Heart left ventricle (tissue), 13 donors: ENCODE results near the gene FCHSD2.

Experiments
- POLR2A ChIP-seq, 2 donors: fragments of 450-650 bp; IDR thresholded peaks; one replicate each; pipeline ENCODE4 v1.6.1; 2017; ENCODE audit warnings: antibody characterized with exemption in 2 of 2, mild to moderate bottlenecking in 2 of 2, moderate library complexity in 2 of 2
- TF ChIP-seq, protein P1 (sequence below), 12 donors: fragments of 200-600 bp; sonication (generic) in 4 of 12; IDR thresholded peaks; one replicate each; pipeline versions ENCODE4 v1.5.0 to v1.8.0; 2018 to 2022; ENCODE audit warnings: antibody characterized with exemption in 12 of 12, mild to moderate bottlenecking in 5 of 12
- donor health status: ischemic (EF 13 %, LVEDD 7.1; RV severe dilation, severe dysfunction).
- donor health status: DM: no; HTN: yes; CAD: no.
- donor health status: DM: no; HTN: no; CAD: no.
- donor health status: ischemic (EF 25% LVEDD 6.9; RV normal size, moderate dysfunction).
- donor health status: ischemic (EF 25% LVEDD 5.7; RV mildly dilated, moderate dysfunction).
- donor health status: ischemic (EF 35%, LVEDD 5.7; RV mildly dilated, moderate dysfunction).
- donor health status: nonischemic (EF 11% LVEDD 7.7; RV severe dilation, severe dysfunction).
- donor health status: DM: yes; HTN: yes; CAD: no.
- donor health status: PGD.
- donor health status: ischemic (EF 29% LVEDD 5.4; RV normal size, mild dysfunction).
- donor health status: nonischemic (EF 23%, LVEDD 6.1; RV moderate dilation, normal function).

DNA sequence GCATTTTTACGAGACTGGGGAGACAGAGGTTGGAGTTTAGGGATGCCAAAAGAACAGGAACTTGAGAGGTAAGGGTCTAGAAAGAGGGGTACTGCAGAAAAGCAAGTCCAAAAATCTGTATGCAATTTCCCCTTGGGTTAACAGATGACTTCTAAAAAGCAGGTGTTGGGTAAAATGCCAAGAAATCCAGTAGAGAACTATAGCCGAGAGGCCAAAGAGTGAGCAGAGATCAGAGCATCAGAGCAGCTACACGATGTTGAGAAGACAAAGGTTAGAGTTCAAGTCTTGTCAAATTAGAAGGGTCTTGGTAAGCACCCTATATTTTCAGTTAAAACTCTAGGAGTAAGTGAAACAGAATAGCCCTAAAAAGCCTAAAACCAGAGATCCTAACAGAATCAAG, 145.2 kb downstream of the FCHSD2 start:
- TF ChIP-seq, protein P1, sequence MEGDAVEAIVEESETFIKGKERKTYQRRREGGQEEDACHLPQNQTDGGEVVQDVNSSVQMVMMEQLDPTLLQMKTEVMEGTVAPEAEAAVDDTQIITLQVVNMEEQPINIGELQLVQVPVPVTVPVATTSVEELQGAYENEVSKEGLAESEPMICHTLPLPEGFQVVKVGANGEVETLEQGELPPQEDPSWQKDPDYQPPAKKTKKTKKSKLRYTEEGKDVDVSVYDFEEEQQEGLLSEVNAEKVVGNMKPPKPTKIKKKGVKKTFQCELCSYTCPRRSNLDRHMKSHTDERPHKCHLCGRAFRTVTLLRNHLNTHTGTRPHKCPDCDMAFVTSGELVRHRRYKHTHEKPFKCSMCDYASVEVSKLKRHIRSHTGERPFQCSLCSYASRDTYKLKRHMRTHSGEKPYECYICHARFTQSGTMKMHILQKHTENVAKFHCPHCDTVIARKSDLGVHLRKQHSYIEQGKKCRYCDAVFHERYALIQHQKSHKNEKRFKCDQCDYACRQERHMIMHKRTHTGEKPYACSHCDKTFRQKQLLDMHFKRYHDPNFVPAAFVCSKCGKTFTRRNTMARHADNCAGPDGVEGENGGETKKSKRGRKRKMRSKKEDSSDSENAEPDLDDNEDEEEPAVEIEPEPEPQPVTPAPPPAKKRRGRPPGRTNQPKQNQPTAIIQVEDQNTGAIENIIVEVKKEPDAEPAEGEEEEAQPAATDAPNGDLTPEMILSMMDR (IDR thresholded peaks at IDR 0.05), result no peak
- no peak for TF ChIP-seq POLR2A (IDR thresholded peaks at IDR 0.05)
